Amniotic stem cell (primary cell): Measurements from ENCODE around the gene GRID1.

Source experiments
- DNase-seq: peaks from one replicate; lab custom pipeline; 2025; lab: John Stamatoyannopoulos, UW

Gene GRID1

GRCh38 chr10:86139066-86139657 is 227.4 kb downstream of the GRID1 start:
- DNase-seq = no peak

GRCh38 chr10:86138551-86139065 is 228.0 kb downstream of the GRID1 start:
- DNase-seq = no peak

- DNase-seq = no peak
Observed at GRCh38 chr10:86137561-86137960, 229.0 kb downstream of the GRID1 start.

GRCh38 chr10:86136934-86137333 is 229.7 kb downstream of the GRID1 start:
- DNase-seq = no peak

GRCh38 chr10:86135191-86135590 is 231.4 kb downstream of the GRID1 start:
- no peak for DNase-seq

- no peak for DNase-seq
Observed at GRCh38 chr10:86130737-86131475, 235.7 kb downstream of the GRID1 start.

- DNase-seq = no peak
Observed at GRCh38 chr10:86130041-86130440, 236.6 kb downstream of the GRID1 start.

GRCh38 chr10:86128360-86128759 is 238.2 kb downstream of the GRID1 start:
- no peak for DNase-seq

- no peak for DNase-seq
Observed at GRCh38 chr10:86127274-86127819, 239.2 kb downstream of the GRID1 start.

GRCh38 chr10:86124734-86125133 is 241.9 kb downstream of the GRID1 start:
- no peak for DNase-seq

- no peak for DNase-seq
Observed at GRCh38 chr10:86123715-86124114, 242.9 kb downstream of the GRID1 start.

- DNase-seq = no peak
Observed at GRCh38 chr10:86123304-86123703, 243.3 kb downstream of the GRID1 start.

- DNase-seq = no peak
Observed at GRCh38 chr10:86122646-86123045, 243.9 kb downstream of the GRID1 start.

- no peak for DNase-seq
Observed at GRCh38 chr10:86121200-86121599, 245.4 kb downstream of the GRID1 start.

GRCh38 chr10:86117051-86117450 is 249.5 kb downstream of the GRID1 start:
- no peak for DNase-seq

- no peak for DNase-seq
Observed at GRCh38 chr10:86113983-86114382, 252.6 kb downstream of the GRID1 start.

- no peak for DNase-seq
Observed at GRCh38 chr10:86113501-86113900, 253.1 kb downstream of the GRID1 start.

- DNase-seq = no peak
Observed at GRCh38 chr10:86113044-86113443, 253.6 kb downstream of the GRID1 start.

- no peak for DNase-seq
Observed at GRCh38 chr10:86111902-86112545, 254.6 kb downstream of the GRID1 start.

GRCh38 chr10:86110156-86110786 is 256.3 kb downstream of the GRID1 start:
- DNase-seq = no peak

GRCh38 chr10:86109421-86109820 is 257.2 kb downstream of the GRID1 start:
- DNase-seq = no peak

GRCh38 chr10:86108696-86109095 is 257.9 kb downstream of the GRID1 start:
- DNase-seq = no peak
